GM12865 (cell line): ENCODE results near the gene C6orf132.

Experiments
- DNase-seq: peaks from one replicate; pipeline ENCODE4 v3.0.0; 2010; ENCODE audit warnings: low read depth
- H3K4me3 ChIP-seq: 2 replicates; pipeline ENCODE4 v1.5.1; 2011; ENCODE audit warnings: mild to moderate bottlenecking, low read depth, low read length, control low read depth
- TF ChIP-seq, protein P1 (sequence below): IDR thresholded peaks from 2 replicates; pipeline ENCODE4 v1.5.1; 2011; ENCODE audit warnings: low read length, control low read depth, low read depth, inconsistent platforms; ENCODE audit not compliant: insufficient read depth; ENCODE audit errors: missing control alignments

Gene C6orf132

GRCh38 chr6:42162384-42162783, 20.0 kb upstream of the C6orf132 start:
- no peak for DNase-seq
- TF ChIP-seq, protein P1, sequence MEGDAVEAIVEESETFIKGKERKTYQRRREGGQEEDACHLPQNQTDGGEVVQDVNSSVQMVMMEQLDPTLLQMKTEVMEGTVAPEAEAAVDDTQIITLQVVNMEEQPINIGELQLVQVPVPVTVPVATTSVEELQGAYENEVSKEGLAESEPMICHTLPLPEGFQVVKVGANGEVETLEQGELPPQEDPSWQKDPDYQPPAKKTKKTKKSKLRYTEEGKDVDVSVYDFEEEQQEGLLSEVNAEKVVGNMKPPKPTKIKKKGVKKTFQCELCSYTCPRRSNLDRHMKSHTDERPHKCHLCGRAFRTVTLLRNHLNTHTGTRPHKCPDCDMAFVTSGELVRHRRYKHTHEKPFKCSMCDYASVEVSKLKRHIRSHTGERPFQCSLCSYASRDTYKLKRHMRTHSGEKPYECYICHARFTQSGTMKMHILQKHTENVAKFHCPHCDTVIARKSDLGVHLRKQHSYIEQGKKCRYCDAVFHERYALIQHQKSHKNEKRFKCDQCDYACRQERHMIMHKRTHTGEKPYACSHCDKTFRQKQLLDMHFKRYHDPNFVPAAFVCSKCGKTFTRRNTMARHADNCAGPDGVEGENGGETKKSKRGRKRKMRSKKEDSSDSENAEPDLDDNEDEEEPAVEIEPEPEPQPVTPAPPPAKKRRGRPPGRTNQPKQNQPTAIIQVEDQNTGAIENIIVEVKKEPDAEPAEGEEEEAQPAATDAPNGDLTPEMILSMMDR, result no peak
- H3K4me3 ChIP-seq, result no peak overlapping the region

GRCh38 chr6:42159431-42160024, 17.1 kb upstream of the C6orf132 start:
- no peak for DNase-seq
- TF ChIP-seq, protein P1, result no peak
- H3K4me3 ChIP-seq, result no peak overlapping the region

DNA sequence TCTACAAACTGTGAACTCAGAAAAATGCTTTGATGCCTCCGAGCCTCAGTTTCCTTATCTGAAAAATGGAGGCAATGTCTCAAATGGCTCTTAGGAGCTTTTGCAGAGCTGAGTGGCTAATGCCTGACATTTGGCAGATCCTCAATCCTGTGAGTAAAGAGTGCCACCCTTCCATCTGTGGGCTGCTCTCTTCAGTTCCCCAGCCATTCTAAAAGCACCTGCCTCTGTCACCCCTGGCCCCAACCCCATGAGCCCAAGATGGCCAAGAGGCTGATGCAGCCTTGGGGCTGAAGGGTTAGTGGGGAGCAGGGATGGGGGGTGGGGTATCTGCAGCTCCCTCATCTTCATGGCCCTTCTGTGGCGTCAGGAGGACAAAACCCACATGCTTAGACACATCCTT, 16.2 kb upstream of the C6orf132 start:
- DNase-seq, result no peak
- TF ChIP-seq, protein P1, result no peak
- no peak overlapping the region for H3K4me3 ChIP-seq

GRCh38 chr6:42158011-42158410, 15.6 kb upstream of the C6orf132 start:
- TF ChIP-seq, protein P1, result no peak
- no peak overlapping the region for H3K4me3 ChIP-seq
- DNase-seq, result no peak

DNA sequence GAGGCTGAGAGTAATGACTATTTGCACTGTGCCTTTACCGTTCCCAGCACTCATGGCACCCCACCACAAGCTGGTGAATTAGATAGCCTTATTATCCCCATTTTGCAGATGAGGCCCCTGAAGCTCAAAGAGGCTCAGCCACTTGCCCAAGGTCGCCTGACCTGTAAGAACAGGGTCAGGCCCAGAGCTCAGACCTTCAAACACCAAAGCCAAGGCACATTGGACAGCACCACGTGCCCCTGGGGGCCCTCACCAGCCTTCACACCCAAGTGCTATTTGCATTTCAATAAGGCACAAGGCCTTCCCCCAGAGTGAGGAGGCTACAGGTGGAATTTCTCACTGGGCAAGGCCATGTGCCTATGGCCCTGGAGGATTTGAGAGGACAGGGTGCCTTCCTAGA, 14.2 kb upstream of the C6orf132 start:
- TF ChIP-seq, protein P1, result no peak
- no peak for DNase-seq
- H3K4me3 ChIP-seq, result no peak overlapping the region

GRCh38 chr6:42155293-42155692, 12.9 kb upstream of the C6orf132 start:
- TF ChIP-seq, protein P1, result no peak
- DNase-seq, result no peak
- H3K4me3 ChIP-seq, result no peak overlapping the region
